ENCODE results near the gene TRPM3. TPM values are rescaled to one million over a fixed set of nuclear protein-coding genes. Genes with fewer than 3 reads are reported as not detected.
A peak's percentile ranks its signal among the peaks of the same experiment; 100 is the strongest.

TRPM3 gene
- total RNA-seq, 6 donors from 2014 or later = 0.10 to 1.0 (median 0.17) TPM; not detected in 1

GRCh38 chr9:70561786-70562395 lies 559.5 kb downstream of the TRPM3 start:
- Histone ChIP-seq H3K36me3 (no peaks in the 10 kb centered on the region), H3K4me1 (peaks cover 4 to 14% (median 10%) of the 10 kb centered on the region in 4 donors), H3K27ac (peak overlapping the region in 3 of 4 donors; percentile 59 to 68 (median 66)), H3K27me3 (no peaks in the 10 kb centered on the region), H3K9me3 (no peaks in the 10 kb centered on the region), H3K4me3 (no peak overlapping the region)
- TF ChIP-seq CTCF (IDR thresholded peaks at IDR 0.05) (no peak), POLR2A (IDR thresholded peaks at IDR 0.05) (no peak), POLR2AphosphoS5 (IDR thresholded peaks at IDR 0.05) (no peak), EP300 (IDR thresholded peaks at IDR 0.05) (no peak)
- ATAC-seq (ENCODE audit: low FRiP score in 2 of 2) = no peak
- DNase-seq = no peak
- WGBS, 2 donors = 58 to 66% methylated on average over 3 of the region's 3 CpGs

GRCh38 chr9:70561111-70561510 lies 560.3 kb downstream of the TRPM3 start:
- no peak for TF ChIP-seq EP300 (IDR thresholded peaks at IDR 0.05)
- TF ChIP-seq CTCF (IDR thresholded peaks at IDR 0.05) = no peak
- no peak for TF ChIP-seq POLR2A (IDR thresholded peaks at IDR 0.05)
- no peak for TF ChIP-seq POLR2AphosphoS5 (IDR thresholded peaks at IDR 0.05)
- DNase-seq = no peak
- Histone ChIP-seq H3K27me3 (no peaks in the 10 kb centered on the region), H3K4me3 (no peak overlapping the region), H3K36me3 (no peaks in the 10 kb centered on the region), H3K4me1 (peaks cover 4 to 14% (median 10%) of the 10 kb centered on the region in 4 donors), H3K9me3 (no peaks in the 10 kb centered on the region), H3K27ac (peak overlapping the region in 2 of 4 donors; percentile 28 to 59)
- WGBS, 2 donors = 79 to 83% methylated on average over 4 of the region's 4 CpGs
- ATAC-seq (ENCODE audit: low FRiP score in 2 of 2) = no peak

GRCh38 chr9:70559102-70559501 lies 562.3 kb downstream of the TRPM3 start:
- no peak for ATAC-seq (ENCODE audit: low FRiP score in 2 of 2)
- no peak for DNase-seq
- Histone ChIP-seq H3K36me3 (no peaks in the 10 kb centered on the region), H3K4me3 (no peak overlapping the region), H3K27me3 (no peaks in the 10 kb centered on the region), H3K4me1 (peaks cover 12 to 20% (median 18%) of the 10 kb centered on the region in 4 donors), H3K9me3 (no peaks in the 10 kb centered on the region), H3K27ac (no peak overlapping the region)
- no peak for TF ChIP-seq POLR2AphosphoS5 (IDR thresholded peaks at IDR 0.05)

- Histone ChIP-seq H3K4me3 (no peak overlapping the region), H3K4me1 (peaks cover 15 to 22% (median 19%) of the 10 kb centered on the region in 4 donors), H3K27me3 (no peaks in the 10 kb centered on the region), H3K9me3 (no peaks in the 10 kb centered on the region), H3K36me3 (no peaks in the 10 kb centered on the region), H3K27ac (peak overlapping the region in 1 of 4 donors; percentile 26)
- no peak for DNase-seq
- no peak for TF ChIP-seq POLR2A (IDR thresholded peaks at IDR 0.05)
- no peak for TF ChIP-seq EP300 (IDR thresholded peaks at IDR 0.05)
- no peak for TF ChIP-seq CTCF (IDR thresholded peaks at IDR 0.05)
- no peak for TF ChIP-seq POLR2AphosphoS5 (IDR thresholded peaks at IDR 0.05)
- 76% methylated on average over 6 of the region's 6 CpGs for WGBS, 2 donors
- peak in 1 of 2 donors; percentile 45 for ATAC-seq (ENCODE audit: low FRiP score in 2 of 2)
These were observed 563.6 kb downstream of the TRPM3 start for GRCh38 chr9:70557661-70558369.

- DNase-seq = no peak
- ATAC-seq (ENCODE audit: low FRiP score in 2 of 2) = no peak
- Histone ChIP-seq H3K27ac (no peak overlapping the region), H3K9me3 (no peaks in the 10 kb centered on the region), H3K36me3 (no peaks in the 10 kb centered on the region), H3K4me3 (no peak overlapping the region), H3K27me3 (no peaks in the 10 kb centered on the region), H3K4me1 (peaks cover 13 to 21% (median 18%) of the 10 kb centered on the region in 4 donors)
- TF ChIP-seq POLR2A (IDR thresholded peaks at IDR 0.05) (no peak), EP300 (IDR thresholded peaks at IDR 0.05) (no peak), POLR2AphosphoS5 (IDR thresholded peaks at IDR 0.05) (no peak), CTCF (IDR thresholded peaks at IDR 0.05) (no peak)
- 86 to 100% methylated on average over 1 of the region's 1 CpG for WGBS, 2 donors
These were observed 564.6 kb downstream of the TRPM3 start for GRCh38 chr9:70556771-70557170.
